GM12875 (cell line): Measurements from ENCODE around the gene HIRA.

Experiments
- H3K4me3 ChIP-seq: one replicate; pipeline ENCODE4 v1.5.1; 2011; ENCODE audit warnings: low read depth, low read length, control low read depth
- TF ChIP-seq, protein P1 (sequence below): IDR thresholded peaks from 2 replicates; pipeline ENCODE4 v1.5.1; 2011; ENCODE audit warnings: low read depth, mild to moderate bottlenecking, control low read depth, inconsistent platforms, low read length, moderate library complexity, borderline replicate concordance; ENCODE audit not compliant: insufficient read depth

Gene HIRA

DNA sequence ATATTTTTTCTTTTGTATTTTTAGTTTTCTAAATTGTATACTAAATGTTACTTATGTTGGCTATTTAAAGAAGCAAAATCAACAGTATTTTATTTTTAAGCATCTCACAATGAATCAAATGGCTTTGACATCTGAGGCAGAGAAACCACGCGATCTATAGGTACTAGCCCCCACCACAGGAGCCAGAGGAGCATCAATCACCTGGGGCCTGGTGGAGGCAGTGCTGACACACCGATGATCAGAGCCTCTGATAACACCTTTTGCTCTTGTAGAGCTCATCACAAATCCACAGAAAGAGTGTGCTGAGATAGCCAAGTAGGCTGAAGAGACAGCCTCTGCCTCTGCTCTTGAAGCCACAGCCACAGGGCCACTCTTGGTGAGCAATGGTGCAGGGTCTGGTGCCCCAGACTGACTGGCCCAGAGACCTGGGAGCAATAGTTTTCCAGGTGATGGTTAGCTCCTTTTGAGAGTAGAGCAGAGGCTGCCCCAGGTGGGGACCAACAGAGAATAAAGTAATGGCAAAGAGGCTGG lies 25.2 kb downstream of the HIRA start:
- no peak overlapping the region for H3K4me3 ChIP-seq
- TF ChIP-seq, protein P1, sequence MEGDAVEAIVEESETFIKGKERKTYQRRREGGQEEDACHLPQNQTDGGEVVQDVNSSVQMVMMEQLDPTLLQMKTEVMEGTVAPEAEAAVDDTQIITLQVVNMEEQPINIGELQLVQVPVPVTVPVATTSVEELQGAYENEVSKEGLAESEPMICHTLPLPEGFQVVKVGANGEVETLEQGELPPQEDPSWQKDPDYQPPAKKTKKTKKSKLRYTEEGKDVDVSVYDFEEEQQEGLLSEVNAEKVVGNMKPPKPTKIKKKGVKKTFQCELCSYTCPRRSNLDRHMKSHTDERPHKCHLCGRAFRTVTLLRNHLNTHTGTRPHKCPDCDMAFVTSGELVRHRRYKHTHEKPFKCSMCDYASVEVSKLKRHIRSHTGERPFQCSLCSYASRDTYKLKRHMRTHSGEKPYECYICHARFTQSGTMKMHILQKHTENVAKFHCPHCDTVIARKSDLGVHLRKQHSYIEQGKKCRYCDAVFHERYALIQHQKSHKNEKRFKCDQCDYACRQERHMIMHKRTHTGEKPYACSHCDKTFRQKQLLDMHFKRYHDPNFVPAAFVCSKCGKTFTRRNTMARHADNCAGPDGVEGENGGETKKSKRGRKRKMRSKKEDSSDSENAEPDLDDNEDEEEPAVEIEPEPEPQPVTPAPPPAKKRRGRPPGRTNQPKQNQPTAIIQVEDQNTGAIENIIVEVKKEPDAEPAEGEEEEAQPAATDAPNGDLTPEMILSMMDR: no peak

DNA sequence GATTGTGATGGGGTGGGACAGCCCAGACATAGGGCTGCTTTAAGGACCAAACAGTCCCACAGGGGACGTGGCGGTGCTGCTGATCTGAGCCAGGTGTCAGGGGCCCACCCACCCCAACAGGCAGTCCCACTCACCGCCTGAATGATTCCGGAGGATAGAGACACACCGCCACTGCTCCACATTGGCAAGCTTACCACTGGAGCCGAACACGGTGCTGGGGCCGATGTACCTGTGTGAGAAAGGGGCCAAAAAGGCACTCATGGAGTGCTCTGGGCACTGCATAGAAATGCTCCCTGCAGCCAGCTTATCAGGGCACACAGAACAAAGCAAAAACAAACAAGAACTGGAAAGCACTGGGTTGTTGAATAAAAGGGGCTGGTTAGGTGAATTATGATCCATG lies 25.9 kb downstream of the HIRA start:
- no peak overlapping the region for H3K4me3 ChIP-seq
- TF ChIP-seq, protein P1: no peak

DNA sequence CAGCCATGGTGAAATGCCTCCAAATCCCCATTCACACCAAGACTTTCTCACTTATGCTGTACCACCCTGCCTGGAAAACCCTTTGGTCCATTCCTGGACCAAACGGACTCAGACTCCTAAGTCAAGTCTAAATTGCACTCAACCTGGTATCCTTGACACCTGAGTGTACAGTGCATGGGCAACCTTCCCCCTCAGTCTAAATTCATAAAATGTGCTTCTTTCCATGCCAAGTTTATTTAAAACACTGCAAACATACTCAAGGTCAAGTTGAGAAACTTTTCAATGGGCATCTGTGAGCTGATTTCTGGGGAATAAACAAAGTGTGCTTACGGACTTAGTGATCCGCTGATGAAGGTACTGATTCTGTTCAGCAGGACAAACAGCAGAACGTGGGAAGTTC lies 26.4 kb downstream of the HIRA start:
- TF ChIP-seq, protein P1: no peak
- no peak overlapping the region for H3K4me3 ChIP-seq

DNA sequence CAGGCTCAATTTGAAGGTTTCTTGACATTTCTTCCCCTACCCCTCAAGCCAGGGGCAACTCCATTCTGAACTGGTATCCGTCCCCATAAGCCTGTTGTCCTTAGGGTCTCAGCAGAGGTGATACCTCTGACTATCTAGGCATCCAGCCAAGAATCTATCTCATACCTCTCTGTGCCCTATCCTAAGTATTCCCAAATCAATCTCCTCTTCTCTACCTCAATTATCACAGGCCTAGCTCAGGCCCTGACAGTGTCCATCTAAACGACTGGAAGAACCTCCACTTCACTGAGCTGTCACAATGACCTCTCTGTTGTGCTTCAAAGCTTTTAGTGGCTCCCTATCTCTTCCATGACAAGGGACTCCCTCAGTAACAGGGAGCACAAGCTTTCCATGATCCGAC lies 26.9 kb downstream of the HIRA start:
- no peak overlapping the region for H3K4me3 ChIP-seq
- TF ChIP-seq, protein P1: no peak

DNA sequence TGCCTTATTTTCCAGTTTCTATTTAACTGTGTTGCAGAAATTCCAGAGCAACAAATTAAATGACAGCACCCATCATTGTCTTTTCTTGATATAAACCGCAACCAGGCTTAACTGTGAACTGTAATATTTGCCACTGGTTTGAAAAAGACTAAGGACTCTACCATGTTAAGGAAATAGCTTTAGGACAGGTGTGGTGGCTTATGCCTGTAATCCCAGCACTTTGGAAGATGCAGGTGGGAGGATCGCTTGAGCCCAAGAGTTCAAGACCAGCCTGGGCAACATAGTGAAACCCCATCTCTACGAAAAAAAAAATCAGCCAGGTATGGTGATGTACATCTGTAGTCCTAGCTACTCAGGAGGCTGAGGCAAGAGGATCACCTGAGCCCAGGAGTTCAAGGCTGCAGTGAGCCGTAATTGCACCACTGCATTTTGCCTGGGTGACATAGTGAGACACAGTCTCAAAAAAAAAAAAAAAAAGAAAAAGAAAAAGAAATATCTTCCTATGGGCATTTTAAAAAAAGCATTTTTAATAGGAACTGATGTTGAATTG lies 28.8 kb downstream of the HIRA start:
- no peak overlapping the region for H3K4me3 ChIP-seq
- TF ChIP-seq, protein P1: no peak

DNA sequence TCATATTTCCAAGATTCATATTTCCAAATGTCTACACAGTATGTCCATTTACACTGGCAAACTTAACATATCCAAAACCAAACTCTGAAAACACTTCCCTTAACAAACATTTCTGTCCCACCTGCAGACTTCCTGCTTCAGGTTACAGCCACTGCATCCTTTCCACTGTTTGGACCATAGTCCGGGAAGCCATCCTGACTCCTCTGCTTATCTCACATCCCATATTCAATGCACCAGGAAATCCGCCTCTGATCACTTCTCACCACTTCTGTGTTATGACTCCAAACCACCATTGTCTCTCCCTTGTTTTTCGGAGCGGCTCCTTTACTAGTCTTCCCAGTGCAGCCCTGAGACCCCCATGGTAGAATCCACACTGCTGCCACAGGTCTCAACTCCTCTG lies 30.1 kb downstream of the HIRA start:
- TF ChIP-seq, protein P1: no peak
- no peak overlapping the region for H3K4me3 ChIP-seq

DNA sequence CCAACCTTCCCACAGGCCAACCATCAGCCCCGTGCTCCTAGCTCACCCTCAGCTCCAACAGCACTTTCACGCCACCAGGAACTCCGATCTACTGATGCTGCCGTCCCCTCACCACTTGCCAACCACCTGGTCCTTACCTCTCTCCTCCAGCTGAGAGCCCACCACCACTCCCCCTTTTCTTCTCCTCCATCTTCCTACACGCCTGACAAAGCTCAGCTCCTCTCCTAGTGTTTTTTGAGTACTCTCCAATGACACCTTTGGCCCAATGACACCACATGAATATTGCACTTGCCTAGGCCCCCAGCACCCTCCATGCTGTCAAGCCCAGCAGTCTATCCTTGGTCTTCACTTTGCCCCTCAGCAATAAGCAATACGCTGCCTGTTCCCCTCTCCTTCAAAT lies 30.7 kb downstream of the HIRA start:
- TF ChIP-seq, protein P1: no peak

More for the DNA sequence above, 30.7 kb downstream of the HIRA start:
- no peak overlapping the region for H3K4me3 ChIP-seq
